ENCODE data around the gene TMEM178B.
"Not testable (repeated sequence)": the region's sequence is repeated elsewhere in the genome, so short reads cannot be mapped to it uniquely, and the experiment has no call there.

- not testable (repeated sequence) for TF ChIP-seq CTCF, POLR2A (IDR thresholded peaks at IDR 0.05)
Observed at GRCh38 chr7:141383356-141383755, 309.5 kb downstream of the TMEM178B start.

Data from lower leg skin (tissue), 3 donors.